Activated CD8-positive, alpha-beta memory T cell treated with anti-CD3 and anti-CD28 coated beads, Interleukin-2, amount 50 U/mL, for 1 hour (primary cell): ENCODE results near the gene EHMT2.
"Not testable (repeated sequence)": the region's sequence is repeated elsewhere in the genome, so short reads cannot be mapped to it uniquely, and the experiment has no call there.

Experiments
- DNase-seq: peaks from one replicate; pipeline ENCODE4 v3.0.0-alpha.2; 2020; ENCODE audit errors: extremely low read depth

Gene EHMT2

DNA sequence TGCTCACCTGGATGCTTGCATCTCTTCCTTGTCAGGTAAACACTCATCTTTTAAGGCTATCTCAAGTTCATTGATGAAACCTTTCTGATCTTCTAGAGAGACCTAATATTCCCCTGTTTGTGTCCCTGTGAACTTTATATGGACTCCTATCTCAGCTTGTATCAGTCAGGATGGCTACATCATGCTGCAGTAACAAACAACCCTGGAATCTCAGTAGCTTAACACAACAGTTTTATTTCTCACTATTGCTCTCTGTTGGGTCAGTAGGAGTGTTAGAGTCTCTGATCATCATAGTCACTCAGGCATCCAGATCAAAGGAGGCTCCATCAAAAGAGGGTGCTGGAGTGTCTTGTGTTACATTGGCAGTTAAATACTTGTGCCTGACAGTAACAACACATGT is 17.9 kb upstream of the EHMT2 start:
- no peak for DNase-seq

GRCh38 chr6:31911826-31912585 is 14.5 kb upstream of the EHMT2 start:
- DNase-seq: no peak

DNA sequence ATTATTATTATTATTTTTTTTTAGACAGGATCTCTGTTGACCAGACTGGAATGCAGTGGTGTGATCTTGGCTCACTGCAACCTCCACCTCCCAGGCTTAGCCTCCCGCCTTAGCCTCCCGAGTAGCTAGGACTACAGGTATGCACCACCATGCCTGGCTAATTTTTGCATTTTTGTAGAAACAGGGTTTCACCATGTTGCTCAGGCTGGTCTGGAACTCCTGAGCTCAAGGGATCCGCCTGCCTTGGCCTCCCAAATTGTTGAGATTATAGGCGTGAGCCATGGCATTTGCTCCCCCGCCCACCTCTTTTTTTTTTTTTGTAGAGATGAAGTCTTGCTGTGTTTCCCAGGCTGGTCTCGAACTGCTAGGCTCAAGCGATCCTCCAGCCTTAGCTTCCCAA is 11.8 kb upstream of the EHMT2 start:
- not testable (repeated sequence) for DNase-seq

DNA sequence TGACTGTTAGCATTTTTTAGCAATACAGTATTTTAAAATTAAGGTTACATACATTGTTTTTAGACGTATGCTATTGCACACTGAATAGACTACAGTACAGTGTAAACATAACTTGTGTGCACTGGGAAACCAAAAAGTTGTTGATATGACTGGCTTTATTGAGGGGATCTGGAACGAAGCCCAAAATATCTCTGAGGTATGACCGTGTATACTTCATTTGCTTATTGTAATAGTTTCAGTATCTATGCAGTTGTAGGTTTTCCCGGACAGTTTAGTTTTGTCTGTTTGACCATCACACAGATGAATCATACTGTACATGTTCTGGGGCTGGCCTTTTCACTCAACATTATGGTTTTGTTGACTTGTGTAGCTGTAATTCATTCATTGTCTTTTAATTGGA is 11.3 kb upstream of the EHMT2 start:
- no peak for DNase-seq

DNA sequence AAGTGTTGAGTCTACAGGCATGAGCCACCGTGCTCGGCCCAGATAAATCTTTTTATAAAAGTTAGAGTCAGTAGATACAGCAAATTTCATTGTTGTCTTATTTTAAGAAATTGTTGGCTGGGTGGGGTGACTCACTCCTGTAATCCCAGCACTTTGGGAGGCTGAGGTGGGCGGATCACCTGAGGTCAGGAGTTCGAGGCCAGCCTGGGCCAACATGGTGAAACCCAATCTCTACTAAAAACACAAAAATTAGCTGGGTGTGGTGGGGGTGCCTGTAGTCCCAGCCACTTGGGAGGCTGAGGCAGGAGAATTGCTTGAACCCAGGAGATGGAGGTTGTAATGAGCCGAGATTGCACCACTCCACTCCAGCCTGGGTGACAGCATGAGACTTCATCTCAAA is 10.8 kb upstream of the EHMT2 start:
- not testable (repeated sequence) for DNase-seq

- DNase-seq: no peak
Measured at GRCh38 chr6:31907158-31907813, 9.8 kb upstream of the EHMT2 start.

DNA sequence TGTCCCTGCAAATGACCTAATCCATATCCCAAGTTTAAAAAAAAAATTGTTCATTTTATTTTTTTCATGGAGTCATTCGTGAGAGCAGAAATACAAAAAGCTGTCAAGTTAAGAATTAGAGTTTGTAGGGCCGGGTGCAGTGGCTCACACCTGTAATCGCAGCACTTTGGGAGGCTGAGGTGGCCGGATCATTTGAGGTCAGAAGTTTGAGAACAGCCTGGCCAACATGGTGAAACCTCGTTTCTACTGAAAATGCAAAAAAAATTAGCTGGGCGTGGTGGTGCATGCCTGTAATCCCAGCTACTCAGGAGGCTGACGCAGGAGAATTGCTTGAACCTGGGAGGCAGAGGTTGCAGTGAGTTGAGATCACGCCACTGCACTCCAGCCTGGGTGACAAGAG is 9.2 kb upstream of the EHMT2 start:
- DNase-seq: not testable (repeated sequence)

DNA sequence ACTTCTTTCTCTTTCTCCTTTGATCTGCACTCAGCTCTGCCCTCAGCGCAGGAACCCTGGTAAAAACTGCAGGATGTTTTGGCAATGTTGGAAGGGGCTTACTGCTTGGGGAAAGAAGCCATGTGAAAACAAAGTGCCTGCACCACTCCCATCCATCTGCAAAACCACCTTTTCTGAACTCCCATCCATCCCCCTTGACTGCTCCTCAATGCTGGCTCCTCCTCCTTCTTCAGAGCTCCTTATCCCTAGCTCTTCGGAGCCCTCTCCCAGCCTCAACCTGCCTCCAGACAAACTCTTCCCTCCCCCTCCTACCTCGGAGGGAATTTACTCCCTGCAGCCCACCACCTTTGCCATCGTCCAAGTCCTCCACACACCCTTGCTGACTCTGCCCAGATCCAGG is 8.6 kb upstream of the EHMT2 start:
- no peak for DNase-seq

- no peak for DNase-seq
Measured at GRCh38 chr6:31905041-31905440, 7.5 kb upstream of the EHMT2 start.

DNA sequence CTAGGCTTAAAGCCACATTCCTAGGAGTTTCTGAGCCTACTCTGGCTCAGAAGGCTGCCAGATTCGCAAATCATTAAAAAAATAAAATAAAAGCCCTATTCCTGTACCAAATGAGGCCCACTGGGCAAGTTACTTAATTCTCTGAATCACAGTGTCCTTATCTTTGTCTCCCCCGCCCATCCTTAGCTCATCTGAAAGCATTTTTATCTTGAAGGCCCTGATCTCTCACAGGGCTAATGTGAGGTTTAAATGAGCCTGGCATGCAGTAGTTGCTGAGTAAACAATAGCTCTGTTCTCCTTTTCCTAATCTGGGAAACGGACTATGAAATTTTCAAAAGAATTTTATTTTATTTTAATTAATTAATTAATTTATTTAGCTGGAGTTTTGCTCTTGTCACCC is 6.5 kb upstream of the EHMT2 start:
- DNase-seq: no peak

DNA sequence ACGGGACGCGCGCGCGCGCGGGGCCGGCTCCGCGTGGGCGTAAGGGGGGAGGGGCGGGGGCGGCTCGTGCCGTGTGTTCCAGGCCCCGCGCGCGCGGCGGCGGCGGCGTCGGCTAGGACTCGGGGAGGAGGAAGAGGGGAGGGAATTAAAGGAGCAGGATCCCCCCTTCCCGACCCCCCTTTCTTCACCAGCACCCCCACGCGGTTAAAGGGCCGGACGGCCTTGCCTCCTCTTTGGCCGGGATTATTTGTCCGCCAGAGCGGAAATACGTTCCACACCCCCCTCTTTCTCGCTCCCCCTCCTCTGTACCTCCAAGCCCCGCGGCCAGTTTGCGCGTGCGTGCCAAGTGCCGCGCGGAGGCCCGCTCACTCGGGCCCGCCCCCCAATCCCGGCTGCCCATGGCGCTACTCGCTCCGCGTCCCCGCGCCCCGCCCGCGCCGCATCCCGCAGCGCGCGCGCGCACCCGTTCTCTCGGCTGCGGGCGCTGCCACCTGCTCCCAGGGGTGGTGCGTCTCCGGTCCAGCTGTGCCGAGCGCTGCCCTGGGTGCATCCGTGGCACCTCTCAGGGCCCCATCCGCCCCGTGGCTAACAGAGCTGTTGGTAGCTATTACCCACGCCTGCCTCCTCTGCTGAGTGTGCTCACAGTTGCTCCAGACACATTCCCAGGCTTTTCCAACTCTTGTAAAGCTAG is 4.6 kb upstream of the EHMT2 start, which contains the start of gene ZBTB12:
Gene ZBTB12 (minus strand): TSS at position 134 of the 691 bp plus-strand sequence. CDS start 781 bp downstream, outside the sequence.
- peak; percentile 40 for DNase-seq

GRCh38 chr6:31901415-31901952 is 4.0 kb upstream of the EHMT2 start:
- DNase-seq: no peak

- DNase-seq: no peak
Measured at GRCh38 chr6:31900917-31901414, 3.5 kb upstream of the EHMT2 start.

DNA sequence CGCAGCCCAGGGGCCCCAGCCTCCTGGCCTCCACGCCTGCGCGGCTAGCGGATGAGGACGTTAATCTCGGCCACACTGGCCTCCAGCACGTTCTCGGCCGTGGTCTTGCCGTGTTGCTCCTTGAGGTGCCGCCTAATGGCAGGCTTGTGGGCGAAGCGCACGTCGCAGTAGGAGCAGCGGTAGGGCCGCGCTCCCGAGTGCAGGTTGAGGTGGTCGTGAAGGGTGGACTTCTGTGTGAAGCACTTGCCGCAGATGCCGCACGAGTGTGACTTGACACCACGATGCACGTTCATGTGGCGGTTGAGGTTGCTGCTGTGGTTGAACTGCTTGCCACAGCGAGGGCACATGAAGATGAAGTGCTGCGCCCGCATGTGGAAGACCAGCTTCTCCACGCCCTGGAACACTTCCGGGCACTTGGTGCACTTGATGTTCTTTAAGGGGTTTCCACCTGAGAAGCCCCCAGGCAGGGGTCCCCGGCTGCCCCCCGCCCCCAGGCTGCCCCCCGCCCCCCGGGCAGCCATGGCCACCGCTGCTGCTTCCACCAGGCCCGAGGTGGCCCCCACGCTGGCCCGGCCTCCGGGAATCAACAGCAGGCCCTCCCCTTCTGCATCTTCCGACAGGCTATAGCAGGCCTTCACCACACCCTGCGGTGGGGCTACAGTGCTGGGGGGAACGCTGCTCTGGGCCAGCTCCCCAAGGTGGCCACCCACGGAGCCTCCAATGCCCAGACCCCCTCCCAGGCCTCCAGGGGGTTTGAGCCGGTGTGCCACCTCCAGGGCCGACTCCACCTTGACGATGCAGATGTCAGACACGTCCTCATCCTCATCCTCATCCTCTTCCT is 2.6 kb upstream of the EHMT2 start:
- no peak for DNase-seq

GRCh38 chr6:31899215-31899614 is 1.7 kb upstream of the EHMT2 start:
- no peak for DNase-seq

- DNase-seq: no peak
Measured at GRCh38 chr6:31898383-31899011, 999 bp upstream of the EHMT2 start.

- DNase-seq: no peak
Measured at GRCh38 chr6:31896856-31897611, 464 bp downstream of the EHMT2 start.

DNA sequence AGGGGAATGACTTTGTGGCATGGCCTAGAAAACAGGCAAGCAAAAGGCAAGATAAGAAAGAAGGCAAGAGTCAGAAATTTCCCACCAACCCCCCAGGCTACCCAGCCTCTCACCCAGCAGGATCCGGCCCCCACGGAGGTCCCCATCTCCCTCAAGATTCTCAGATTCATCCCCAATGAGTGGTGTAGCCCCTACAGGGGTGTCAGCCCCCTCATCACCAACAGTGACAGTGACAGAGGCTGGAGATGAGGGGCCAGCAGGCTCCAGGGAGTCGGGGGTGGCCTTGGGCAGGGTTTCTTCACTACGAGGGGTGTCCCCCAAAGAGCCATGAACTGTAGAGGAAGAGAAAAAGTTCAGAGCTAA is 1.0 kb downstream of the EHMT2 start:
- no peak for DNase-seq

GRCh38 chr6:31892821-31893220 is 4.7 kb downstream of the EHMT2 start:
- no peak for DNase-seq

DNA sequence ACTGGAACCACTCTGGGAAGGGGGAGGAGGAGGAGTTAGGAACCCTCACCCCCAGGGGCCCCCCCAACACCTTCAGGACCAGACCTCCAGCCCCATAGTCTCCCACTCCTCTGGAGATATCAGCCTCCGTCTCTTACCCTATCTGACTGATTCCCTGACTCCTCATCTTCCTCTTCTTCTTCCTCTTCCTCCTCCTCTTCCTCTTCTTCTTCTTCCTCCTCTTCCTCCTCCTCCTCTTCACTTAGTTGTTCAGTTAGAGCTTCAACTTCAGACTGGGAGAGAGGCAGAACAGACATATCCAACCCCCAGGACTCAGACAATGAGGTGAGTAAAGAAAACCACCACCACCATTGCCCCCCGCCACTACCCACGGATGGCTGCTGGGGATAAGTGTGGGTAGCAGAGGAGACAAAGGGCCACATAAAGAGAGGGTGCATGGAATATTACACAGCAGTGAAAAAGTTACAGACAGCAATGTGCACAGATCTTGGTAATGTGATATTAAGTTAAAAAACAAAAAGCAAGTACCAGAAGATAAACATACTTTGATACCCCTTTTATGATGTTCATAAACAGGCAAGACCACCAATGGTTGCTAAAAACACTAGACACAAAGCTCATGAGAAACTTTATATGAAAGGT is 8.0 kb downstream of the EHMT2 start:
- DNase-seq: no peak
